Measurements from ENCODE around the gene CPHXL.

CPHXL gene

DNA sequence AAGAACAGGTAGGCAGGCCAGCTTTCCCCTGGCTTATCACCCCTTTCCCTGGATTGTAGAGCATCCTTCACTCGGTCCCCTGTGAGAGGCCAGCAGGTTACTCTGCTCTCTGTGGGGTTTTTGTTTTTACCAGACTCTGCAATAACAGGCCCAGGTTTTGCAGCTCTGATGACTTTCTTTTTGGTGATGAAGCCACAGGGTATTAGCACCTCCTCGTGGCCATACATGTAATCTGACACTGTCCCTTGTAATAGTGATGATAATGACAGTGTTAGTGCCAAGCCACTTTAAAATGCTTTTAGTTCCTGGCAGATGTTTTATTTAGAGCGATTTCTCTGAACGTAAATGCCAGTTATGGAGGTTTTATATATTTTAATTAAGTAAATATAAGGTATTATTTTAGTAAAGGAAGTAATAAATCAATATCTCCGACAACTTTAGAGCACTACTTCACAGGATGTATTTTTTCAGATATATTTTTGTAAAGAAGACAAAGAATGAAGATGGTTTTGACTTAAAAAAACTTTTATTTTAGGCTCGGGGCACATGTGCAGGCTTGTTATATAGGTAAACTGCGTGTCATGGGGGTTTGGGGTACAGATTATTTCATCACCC lies 38.0 kb upstream of the CPHXL start:
- no peaks in the 10 kb centered on the region for H3K9me2 ChIP-seq (ENCODE audit: low read depth, low read length)
- H2AFZ ChIP-seq (ENCODE audit: low read length) = no peak overlapping the region
- TF ChIP-seq, protein P1, sequence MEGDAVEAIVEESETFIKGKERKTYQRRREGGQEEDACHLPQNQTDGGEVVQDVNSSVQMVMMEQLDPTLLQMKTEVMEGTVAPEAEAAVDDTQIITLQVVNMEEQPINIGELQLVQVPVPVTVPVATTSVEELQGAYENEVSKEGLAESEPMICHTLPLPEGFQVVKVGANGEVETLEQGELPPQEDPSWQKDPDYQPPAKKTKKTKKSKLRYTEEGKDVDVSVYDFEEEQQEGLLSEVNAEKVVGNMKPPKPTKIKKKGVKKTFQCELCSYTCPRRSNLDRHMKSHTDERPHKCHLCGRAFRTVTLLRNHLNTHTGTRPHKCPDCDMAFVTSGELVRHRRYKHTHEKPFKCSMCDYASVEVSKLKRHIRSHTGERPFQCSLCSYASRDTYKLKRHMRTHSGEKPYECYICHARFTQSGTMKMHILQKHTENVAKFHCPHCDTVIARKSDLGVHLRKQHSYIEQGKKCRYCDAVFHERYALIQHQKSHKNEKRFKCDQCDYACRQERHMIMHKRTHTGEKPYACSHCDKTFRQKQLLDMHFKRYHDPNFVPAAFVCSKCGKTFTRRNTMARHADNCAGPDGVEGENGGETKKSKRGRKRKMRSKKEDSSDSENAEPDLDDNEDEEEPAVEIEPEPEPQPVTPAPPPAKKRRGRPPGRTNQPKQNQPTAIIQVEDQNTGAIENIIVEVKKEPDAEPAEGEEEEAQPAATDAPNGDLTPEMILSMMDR (IDR thresholded peaks at IDR 0.05; ENCODE audit: low read length) = peak; percentile 86
- TF ChIP-seq EZH2 (IDR thresholded peaks at IDR 0.05; ENCODE audit: borderline replicate concordance, low read length) = no peak
- H3K36me3 ChIP-seq (ENCODE audit: insufficient read depth, low read length) = no peaks in the 10 kb centered on the region; the same call in 1 of the 2 replicates
- H3K9ac ChIP-seq (ENCODE audit: low read length) = no peak overlapping the region
- H3K4me1 ChIP-seq (ENCODE audit: insufficient read depth, low read length, severe bottlenecking) = peaks cover 37% of the 10 kb centered on the region
- H4K20me1 ChIP-seq (ENCODE audit: insufficient read depth, low read length) = no peaks in the 10 kb centered on the region
- peak overlapping the region; percentile 91 for H3K27ac ChIP-seq (ENCODE audit: low read depth, low read length, poor library complexity, severe bottlenecking)
- H3K4me3 ChIP-seq (ENCODE audit: low read depth, low read length, poor library complexity, severe bottlenecking) = no peak overlapping the region
- H3F3A ChIP-seq (ENCODE audit: insufficient read depth, low read length) = no peaks in the 10 kb centered on the region; the same call in 1 of the 2 replicates
- H3K9me3 ChIP-seq (ENCODE audit: low read length) = no peaks in the 10 kb centered on the region
- no peaks in the 10 kb centered on the region for H3K79me2 ChIP-seq (ENCODE audit: insufficient read depth, low read length)
- no peaks in the 10 kb centered on the region for H3K27me3 ChIP-seq (ENCODE audit: insufficient read depth, low read length)
- no peak overlapping the region for H3K4me2 ChIP-seq (ENCODE audit: low read length)

DNA sequence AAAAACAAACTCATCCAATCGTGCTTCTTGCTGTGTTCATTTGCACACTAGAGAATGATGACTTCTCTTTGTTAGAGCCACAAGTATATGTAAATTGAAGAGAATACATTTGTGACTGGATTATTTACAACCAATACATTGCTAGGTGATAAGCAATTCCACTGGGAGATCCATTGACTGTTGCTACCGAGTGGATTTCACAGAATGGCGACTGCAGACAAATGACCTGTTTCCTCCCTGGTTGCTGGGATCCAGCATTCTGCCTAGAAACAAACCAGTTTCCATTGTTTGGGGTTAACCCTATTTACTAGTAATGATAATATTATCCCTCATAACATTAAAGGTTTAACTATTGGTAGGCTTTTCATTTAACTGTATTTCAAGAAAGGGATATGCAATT lies 36.9 kb upstream of the CPHXL start:
- Histone ChIP-seq H3K27ac (ENCODE audit: low read depth, low read length, poor library complexity, severe bottlenecking) (peak overlapping the region; percentile 91), H3K9me2 (ENCODE audit: low read depth, low read length) (no peaks in the 10 kb centered on the region), H3K4me2 (ENCODE audit: low read length) (peak overlapping the region; percentile 49), H4K20me1 (ENCODE audit: insufficient read depth, low read length) (no peaks in the 10 kb centered on the region), H3F3A (ENCODE audit: insufficient read depth, low read length) (no peaks in the 10 kb centered on the region; the same call in 1 of the 2 replicates), H3K9me3 (ENCODE audit: low read length) (no peaks in the 10 kb centered on the region), H3K36me3 (ENCODE audit: insufficient read depth, low read length) (no peaks in the 10 kb centered on the region), H3K9ac (ENCODE audit: low read length) (peak overlapping the region; percentile 53; the same call in 1 of the 2 replicates), H3K4me3 (ENCODE audit: low read depth, low read length, poor library complexity, severe bottlenecking) (no peak overlapping the region), H3K4me1 (ENCODE audit: insufficient read depth, low read length, severe bottlenecking) (peaks cover 37% of the 10 kb centered on the region), H3K79me2 (ENCODE audit: insufficient read depth, low read length) (no peaks in the 10 kb centered on the region), H2AFZ (ENCODE audit: low read length) (peak overlapping the region; percentile 76), H3K27me3 (ENCODE audit: insufficient read depth, low read length) (no peaks in the 10 kb centered on the region)
- no peak for TF ChIP-seq EZH2 (IDR thresholded peaks at IDR 0.05; ENCODE audit: borderline replicate concordance, low read length)
- TF ChIP-seq, protein P1 (IDR thresholded peaks at IDR 0.05; ENCODE audit: low read length) = no peak

DNA sequence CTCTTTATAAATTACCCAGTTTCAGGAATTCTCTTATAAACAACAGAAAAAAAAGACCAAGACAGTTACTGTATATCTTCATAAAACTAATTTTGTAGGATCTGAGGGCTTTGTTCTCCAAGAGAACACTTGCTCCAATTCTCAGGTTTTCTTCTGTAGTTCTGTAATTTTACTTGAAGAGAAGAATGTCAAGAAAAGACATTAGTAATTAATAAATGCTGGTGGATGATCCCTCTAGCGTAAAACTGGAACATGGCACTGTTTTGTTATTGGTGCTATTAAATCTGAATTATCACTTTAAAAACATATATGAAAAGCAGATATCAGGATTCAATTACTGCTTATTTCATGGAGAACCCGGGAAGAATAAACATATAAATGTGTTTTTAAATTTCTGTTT lies 36.5 kb upstream of the CPHXL start:
- H3K4me2 ChIP-seq (ENCODE audit: low read length) = peak overlapping the region; percentile 49
- TF ChIP-seq EZH2 (IDR thresholded peaks at IDR 0.05; ENCODE audit: borderline replicate concordance, low read length) = no peak
- TF ChIP-seq, protein P1 (IDR thresholded peaks at IDR 0.05; ENCODE audit: low read length) = peak; percentile 19; the same call in 1 of the 2 replicates

More for the DNA sequence above, 36.5 kb upstream of the CPHXL start:
- peak overlapping the region; percentile 76 for H2AFZ ChIP-seq (ENCODE audit: low read length)
- peak overlapping the region; percentile 91 for H3K27ac ChIP-seq (ENCODE audit: low read depth, low read length, poor library complexity, severe bottlenecking)
- H3K4me1 ChIP-seq (ENCODE audit: insufficient read depth, low read length, severe bottlenecking) = peaks cover 37% of the 10 kb centered on the region
- H3K9me3 ChIP-seq (ENCODE audit: low read length) = no peaks in the 10 kb centered on the region
- H3K9ac ChIP-seq (ENCODE audit: low read length) = peak overlapping the region; percentile 53
- H4K20me1 ChIP-seq (ENCODE audit: insufficient read depth, low read length) = no peaks in the 10 kb centered on the region
- no peaks in the 10 kb centered on the region for H3K9me2 ChIP-seq (ENCODE audit: low read depth, low read length)
- H3K27me3 ChIP-seq (ENCODE audit: insufficient read depth, low read length) = no peaks in the 10 kb centered on the region
- no peaks in the 10 kb centered on the region for H3K36me3 ChIP-seq (ENCODE audit: insufficient read depth, low read length)
- peak overlapping the region; percentile 14 for H3K4me3 ChIP-seq (ENCODE audit: low read depth, low read length, poor library complexity, severe bottlenecking)
- H3K79me2 ChIP-seq (ENCODE audit: insufficient read depth, low read length) = no peaks in the 10 kb centered on the region
- no peaks in the 10 kb centered on the region; the same call in 1 of the 2 replicates for H3F3A ChIP-seq (ENCODE audit: insufficient read depth, low read length)

Measured in OCI-LY1 (cell line).